Motor neuron (in vitro differentiated cells): ENCODE data around the gene NUMBL. TPM values are rescaled to one million over a fixed set of nuclear protein-coding genes. Genes with fewer than 3 reads are reported as not detected.

Experiments used
- ATAC-seq, 8 experiments: fragments of 200-7000 bp; cut with Tn5 transposase; replicated peaks in 6 of 8; 2 replicates each; pipeline ENCODE4 v1.8.0; 2021; ENCODE audit warnings: mild to moderate bottlenecking in 8 of 8, moderate library complexity in 8 of 8
- H3K27ac ChIP-seq, 2 donors: fragments of 250-450 bp; sonication (Bioruptor Pico); 2 replicates each; pipeline ENCODE4 v1.9.0; 2021; ENCODE audit warnings: antibody characterized with exemption in 2 of 2, mild to moderate bottlenecking in 2 of 2, moderate library complexity in 1 of 2
- H3K4me1 ChIP-seq, 2 donors: fragments of 250-450 bp; sonication (Bioruptor Pico); replicated peaks in 1 of 2; 2 replicates each; pipeline ENCODE4 v1.6.1; 2021; ENCODE audit warnings: antibody characterized with exemption in 2 of 2, mild to moderate bottlenecking in 2 of 2, moderate library complexity in 1 of 2
- H3K4me3 ChIP-seq, 5 donors: fragments of 250-450 bp; sonication (Bioruptor Pico); 2 replicates each; pipeline ENCODE4 v1.9.0; 2021; ENCODE audit warnings: antibody characterized with exemption in 5 of 5, mild to moderate bottlenecking in 5 of 5, moderate library complexity in 4 of 5
- WGBS, 10 experiments: fragments of 450-650 bp; shearing (Covaris generic); methylation state at CpG; one replicate each; pipeline ENCODE4 v1.0.0; 2022; 5-methylcytosine and 5-hydroxymethylcytosine counted together
- in situ Hi-C, 9 experiments: fragments of 400-800 bp; cut with MboI; loops; one replicate each; pipeline ENCODE4 v1.15.0; 2021; ENCODE audit warnings: low sequenced_read_pairs in 9 of 9, low pct_unique_long_range_greater_than_20kb in 2 of 9; ENCODE audit not compliant: unreplicated experiment in 9 of 9
- total RNA-seq, 8 experiments: library from RNA; unstranded; fragments of 300-600 nt; gene quantifications; 2 replicates each; pipeline versions ENCODE4 v1.2.3 to v1.2.4, GENCODE V29; 2022

Gene NUMBL
- total RNA-seq, 8 experiments from 2014 or later: 7.9 to 26.2 (median 18.3) TPM

- in situ Hi-C loops: no loop called here
- Histone ChIP-seq H3K27ac (no peak overlapping the region), H3K4me1 (peaks cover 10 to 12% of the 10 kb centered on the region in 2 donors), H3K4me3 (no peak overlapping the region)
- ATAC-seq: no peak
- WGBS, 10 experiments: 30 to 100% (median 90%) methylated on average over 1 to 8 of the region's 9 CpGs; no CpG with 5 or more reads in 3 of the 10 experiments
These were observed 31.6 kb upstream of the NUMBL start for GRCh38 chr19:40721936-40722661.

GRCh38 chr19:40721140-40721486 is 30.7 kb upstream of the NUMBL start:
- in situ Hi-C loops: no loop called here
- 78 to 100% (median 83%) methylated on average over 2 to 6 of the region's 6 CpGs; no CpG with 5 or more reads in 2 of the 10 experiments for WGBS, 10 experiments
- ATAC-seq: no peak

GRCh38 chr19:40719414-40719894 is 29.0 kb upstream of the NUMBL start:
- Histone ChIP-seq H3K4me3 (peak overlapping the region; percentile 62 to 84 (median 79)), H3K27ac (no peak overlapping the region), H3K4me1 (peaks cover 12 to 13% of the 10 kb centered on the region in 2 donors)
- 13 to 100% (median 74%) methylated on average over 1 to 6 of the region's 7 CpGs; no CpG with 5 or more reads in 2 of the 10 experiments for WGBS, 10 experiments
- in situ Hi-C loops: no loop called here
- ATAC-seq: no peak

More at GRCh38 chr19:40721140-40721486, 30.7 kb upstream of the NUMBL start:
- H3K27ac ChIP-seq: no peak overlapping the region
- peaks cover 10 to 12% of the 10 kb centered on the region in 2 donors for H3K4me1 ChIP-seq
- no peak overlapping the region for H3K4me3 ChIP-seq

- in situ Hi-C loops: no loop called here
- peak in 2 of 8 experiments; percentile 0 to 2 for ATAC-seq
- Histone ChIP-seq H3K27ac (peak overlapping the region; percentile 38 to 58), H3K4me1 (peaks cover 18% of the 10 kb centered on the region in 2 donors), H3K4me3 (peak overlapping the region; percentile 62 to 84 (median 79))
- WGBS, 10 experiments: 0 to 7% (median 0%) methylated on average over 1 to 3 of the region's 16 CpGs; no CpG with 5 or more reads in 5 of the 10 experiments
These were observed 28.4 kb upstream of the NUMBL start for GRCh38 chr19:40718774-40719391.

- H3K27ac ChIP-seq: peak overlapping the region; percentile 38 to 87
- 0 to 50% (median 10%) methylated on average over 1 to 12 of the region's 20 CpGs; no CpG with 5 or more reads in 3 of the 10 experiments for WGBS, 10 experiments
- ATAC-seq: no peak
- in situ Hi-C loops: no loop called here
- peaks cover 18% of the 10 kb centered on the region in 2 donors for H3K4me1 ChIP-seq
- H3K4me3 ChIP-seq: peak overlapping the region; percentile 62 to 84 (median 79)
These were observed 27.7 kb upstream of the NUMBL start for GRCh38 chr19:40717880-40718773.

- peak overlapping the region; percentile 62 to 84 (median 79) for H3K4me3 ChIP-seq
- peaks cover 18% of the 10 kb centered on the region in 2 donors for H3K4me1 ChIP-seq
- 0% methylated on average over 1 of the region's 20 CpGs; no CpG with 5 or more reads in 8 of the 10 experiments for WGBS, 10 experiments
- in situ Hi-C loops: no loop called here
- H3K27ac ChIP-seq: peak overlapping the region; percentile 81 to 87
- no peak for ATAC-seq
These were observed 27.0 kb upstream of the NUMBL start for GRCh38 chr19:40717325-40717879.

GRCh38 chr19:40716482-40717324 is 26.3 kb upstream of the NUMBL start, which contains the start of the genes COQ8B and ITPKC:
TSS of gene COQ8B (minus strand) at chr19:40716886. CDS start at chr19:40714632, 2,254 bp downstream.
TSS of gene ITPKC (plus strand) at chr19:40717112. CDS start at chr19:40717136, 24 bp downstream.
- WGBS, 10 experiments: 0 to 4% (median 0%) methylated on average over 3 to 10 of the region's 76 CpGs; no CpG with 5 or more reads in 4 of the 10 experiments
- peak within 1 kb of the TSS; percentile 62 to 84 (median 79) for H3K4me3 ChIP-seq
- in situ Hi-C loops: no loop called here
- peak within 1 kb of the TSS; percentile 81 to 87 for H3K27ac ChIP-seq
- H3K4me1 ChIP-seq: peaks cover 18% of the 10 kb centered on the region in 2 donors
- ATAC-seq: peak; percentile 21 to 73 (median 65)

GRCh38 chr19:40716031-40716481 is 25.6 kb upstream of the NUMBL start:
- in situ Hi-C loops: no loop called here
- peaks cover 18% of the 10 kb centered on the region in 2 donors for H3K4me1 ChIP-seq
- peak overlapping the region; percentile 81 to 87 for H3K27ac ChIP-seq
- peak overlapping the region; percentile 62 to 84 (median 79) for H3K4me3 ChIP-seq
- 0 to 17% (median 0%) methylated on average over 1 to 2 of the region's 8 CpGs; no CpG with 5 or more reads in 5 of the 10 experiments for WGBS, 10 experiments
- ATAC-seq: peak in 2 of 8 experiments; percentile 0 to 2

- peak overlapping the region; percentile 62 to 84 (median 79) for H3K4me3 ChIP-seq
- H3K4me1 ChIP-seq: peaks cover 9 to 13% of the 10 kb centered on the region in 2 donors
- WGBS, 10 experiments: 0% methylated on average over 1 to 3 of the region's 31 CpGs; no CpG with 5 or more reads in 7 of the 10 experiments
- H3K27ac ChIP-seq: peak overlapping the region; percentile 81 to 87
- in situ Hi-C loops: no loop called here
- peak; percentile 28 to 76 (median 68) for ATAC-seq
These were observed 24.2 kb upstream of the NUMBL start for GRCh38 chr19:40714441-40715299.

GRCh38 chr19:40713939-40714338 is 23.5 kb upstream of the NUMBL start:
- no peak for ATAC-seq
- in situ Hi-C loops: no loop called here
- peaks cover 6 to 8% of the 10 kb centered on the region in 2 donors for H3K4me1 ChIP-seq
- 90 to 100% (median 93%) methylated on average over 1 to 5 of the region's 11 CpGs; no CpG with 5 or more reads in 6 of the 10 experiments for WGBS, 10 experiments
- H3K27ac ChIP-seq: peak overlapping the region in 1 of 2 donors; percentile 62
- peak overlapping the region in 1 of 5 donors; percentile 84 for H3K4me3 ChIP-seq
